H1 (cell line): Measurements from ENCODE around the gene MAP9. TPM values are rescaled to one million over a fixed set of nuclear protein-coding genes. Genes with fewer than 3 reads are reported as not detected.

Experiments
- CTCF ChIA-PET: fragments of 300-600 bp; sonication (Branson Sonifier 250); formaldehyde crosslinking; loops from one replicate; lab custom pipeline; 2021; ENCODE audit not compliant: partially characterized antibody; lab: Charles Lee
- POLR2A ChIA-PET: fragments of 300-600 bp; sonication (Branson Sonifier 250); formaldehyde crosslinking; loops from one replicate; lab custom pipeline; 2021; ENCODE audit warnings: inconsistent platforms; ENCODE audit not compliant: partially characterized antibody; lab: Charles Lee
- DNase-seq, 2 experiments: peaks; one replicate each; pipeline versions ENCODE4 v3.0.0 to v3.0.0-alpha.2; 2010 to 2022; ENCODE audit warnings: low spot score in 2 of 2, low read depth in 1 of 2, mixed read lengths in 1 of 2
- FAIRE-seq: peaks from 2 replicates; lab custom pipeline; 2011; peaks lifted over from hg19 to GRCh38; lab: Jason Lieb, UNC
- H2AFZ ChIP-seq: 2 replicates; pipeline ENCODE4 v1.8.1; 2012; ENCODE audit warnings: low read length, inconsistent platforms
- H2AK5ac ChIP-seq: 2 replicates; pipeline ENCODE4 v1.6.1; 2013; ENCODE audit warnings: low read depth, low read length
- H2BK120ac ChIP-seq: replicated peaks from 2 replicates; pipeline ENCODE3; 2013; ENCODE audit warnings: low read depth, low read length, inconsistent platforms
- H2BK12ac ChIP-seq: 2 replicates; pipeline ENCODE4 v1.6.1; 2013; ENCODE audit warnings: low read depth, low read length
- H2BK15ac ChIP-seq: 2 replicates; pipeline ENCODE4 v1.6.1; 2013; ENCODE audit warnings: low read length
- H2BK20ac ChIP-seq: 2 replicates; pipeline ENCODE4 v1.6.1; 2013; ENCODE audit warnings: low read length
- H2BK5ac ChIP-seq: 2 replicates; pipeline ENCODE4 v1.6.1; 2013; ENCODE audit warnings: low read depth, low read length
- H3K14ac ChIP-seq: 2 replicates; pipeline ENCODE4 v1.6.1; 2013; ENCODE audit warnings: inconsistent platforms; ENCODE audit not compliant: insufficient read length
- H3K18ac ChIP-seq: 2 replicates; pipeline ENCODE4 v1.6.1; 2013; ENCODE audit warnings: low read length; ENCODE audit errors: extremely low read depth
- H3K23ac ChIP-seq: 2 replicates; pipeline ENCODE4 v1.6.1; 2013; ENCODE audit warnings: inconsistent platforms; ENCODE audit not compliant: insufficient read length
- H3K23me2 ChIP-seq: 2 replicates; pipeline ENCODE4 v1.6.1; 2013; ENCODE audit warnings: low read depth, low read length
- H3K27ac ChIP-seq: 2 replicates; pipeline ENCODE4 v1.6.1; 2011; ENCODE audit warnings: low read depth, low read length, inconsistent platforms
- H3K27me3 ChIP-seq, 4 experiments: replicated peaks in 1 of 4; 1 replicate in 1 of 4; 2 replicates in 3 of 4; pipeline versions ENCODE4 v1.6.1 to v1.8.1; 2011 to 2013; ENCODE audit warnings: low read length in 3 of 4, mild to moderate bottlenecking in 3 of 4, inconsistent platforms in 2 of 4, mixed read lengths in 2 of 4, moderate library complexity in 1 of 4; ENCODE audit not compliant: control insufficient read depth in 3 of 4, insufficient read depth in 3 of 4; ENCODE audit errors: extremely low read depth in 1 of 4
- H3K36me3 ChIP-seq, 4 experiments: 2 replicates each; pipeline versions ENCODE4 v1.6.1 to v1.8.1; 2011 to 2013; ENCODE audit warnings: mild to moderate bottlenecking in 4 of 4, low read length in 3 of 4, moderate library complexity in 2 of 4, control low read depth in 1 of 4, inconsistent platforms in 1 of 4; ENCODE audit not compliant: insufficient read depth in 4 of 4, control insufficient read depth in 2 of 4
- H3K4ac ChIP-seq: replicated peaks from 2 replicates; pipeline ENCODE3; 2013; ENCODE audit warnings: low read length, low read depth, mixed read lengths, inconsistent platforms; ENCODE audit not compliant: insufficient read length
- H3K4me1 ChIP-seq, 4 experiments: replicated peaks in 1 of 4; 1 replicate in 1 of 4; 2 replicates in 3 of 4; pipeline versions ENCODE4 v1.6.1 to v1.8.1; 2011 to 2013; ENCODE audit warnings: low read length in 3 of 4, inconsistent platforms in 2 of 4, mixed read lengths in 1 of 4; ENCODE audit not compliant: insufficient read depth in 4 of 4, control insufficient read depth in 3 of 4
- H3K4me2 ChIP-seq, 2 experiments: 2 replicates each; pipeline versions ENCODE4 v1.6.1 to v1.8.1; 2011 to 2013; ENCODE audit warnings: low read depth in 2 of 2, low read length in 2 of 2, control low read depth in 1 of 2, inconsistent platforms in 1 of 2, mild to moderate bottlenecking in 1 of 2; ENCODE audit not compliant: insufficient read depth in 1 of 2
- H3K4me3 ChIP-seq, 4 experiments: fragments of 200-600, 300-600 bp in 1 of 4; sonication (generic), shearing (Covaris generic), sonication (Bioruptor Twin) in 1 of 4; 2 replicates each; pipeline versions ENCODE4 v1.5.1 to v1.8.1; 2011 to 2016; ENCODE audit warnings: low read length in 4 of 4, low read depth in 3 of 4, control low read depth in 2 of 4, inconsistent platforms in 2 of 4, mild to moderate bottlenecking in 2 of 4, mixed read lengths in 1 of 4, moderate library complexity in 1 of 4; ENCODE audit not compliant: insufficient read depth in 2 of 4; ENCODE audit errors: extremely low read depth in 1 of 4
- H3K56ac ChIP-seq: replicated peaks from 2 replicates; pipeline ENCODE3; 2013; ENCODE audit warnings: low read depth, mild to moderate bottlenecking, mixed read lengths, low read length, inconsistent platforms; ENCODE audit not compliant: insufficient read length
- H3K79me1 ChIP-seq: 2 replicates; pipeline ENCODE4 v1.6.1; 2013; ENCODE audit warnings: low read depth, low read length, control low read depth
- H3K79me2 ChIP-seq, 2 experiments: 2 replicates each; pipeline versions ENCODE4 v1.6.1 to v1.8.1; 2012 to 2013; ENCODE audit warnings: low read length in 2 of 2, mild to moderate bottlenecking in 2 of 2, inconsistent platforms in 1 of 2; ENCODE audit not compliant: insufficient read depth in 2 of 2, control insufficient read depth in 1 of 2
- H3K9ac ChIP-seq, 4 experiments: replicated peaks in 1 of 4; 1 replicate in 1 of 4; 2 replicates in 3 of 4; pipeline versions ENCODE4 v1.6.1 to v1.8.1; 2011 to 2013; ENCODE audit warnings: low read depth in 3 of 4, low read length in 3 of 4, control low read depth in 2 of 4, mild to moderate bottlenecking in 2 of 4, moderate library complexity in 2 of 4, inconsistent platforms in 1 of 4; ENCODE audit errors: extremely low read depth in 1 of 4
- H3K9me3 ChIP-seq, 2 experiments: 2 replicates each; pipeline versions ENCODE4 v1.6.1 to v1.8.1; 2012 to 2013; ENCODE audit warnings: mild to moderate bottlenecking in 2 of 2, moderate library complexity in 2 of 2, control low read depth in 1 of 2, inconsistent platforms in 1 of 2, low read depth in 1 of 2, low read length in 1 of 2, mixed read lengths in 1 of 2; ENCODE audit not compliant: insufficient read depth in 2 of 2
- H4K20me1 ChIP-seq, 2 experiments: replicated peaks in 1 of 2; 2 replicates each; pipeline versions ENCODE3 to v1.8.1; 2011 to 2013; ENCODE audit warnings: inconsistent platforms in 2 of 2, low read length in 2 of 2, mild to moderate bottlenecking in 1 of 2; ENCODE audit not compliant: insufficient read depth in 2 of 2, control insufficient read depth in 1 of 2
- H4K5ac ChIP-seq: 2 replicates; pipeline ENCODE4 v1.6.1; 2013; ENCODE audit warnings: low read length, low read depth, mixed read lengths, inconsistent platforms; ENCODE audit not compliant: insufficient read length
- H4K8ac ChIP-seq: 2 replicates; pipeline ENCODE4 v1.8.0; 2013; ENCODE audit warnings: mild to moderate bottlenecking, moderate library complexity, low read length, inconsistent platforms; ENCODE audit not compliant: insufficient read depth; ENCODE audit errors: extremely low read depth
- H4K91ac ChIP-seq: replicated peaks from 2 replicates; pipeline ENCODE3; 2013; ENCODE audit warnings: low read length, mixed read lengths, inconsistent platforms; ENCODE audit not compliant: insufficient read length
- ATF3 ChIP-seq: IDR thresholded peaks from 2 replicates; pipeline ENCODE4 v1.6.1; 2011; ENCODE audit warnings: low read depth, mild to moderate bottlenecking, low read length; ENCODE audit not compliant: insufficient read depth
- CTCF ChIP-seq, 3 experiments: IDR thresholded peaks; 1 replicate in 2 of 3; 2 replicates in 1 of 3; pipeline versions ENCODE4 v1.5.1 to v1.6.1; 2011; ENCODE audit warnings: low read length in 3 of 3, mild to moderate bottlenecking in 3 of 3, inconsistent platforms in 2 of 3, low read depth in 1 of 3, moderate library complexity in 1 of 3; ENCODE audit not compliant: insufficient read depth in 1 of 3; ENCODE audit errors: control extremely low read depth in 1 of 3
- RAD21 ChIP-seq, 2 experiments: IDR thresholded peaks in 1 of 2; conservative IDR thresholded peaks in 1 of 2; 2 replicates each; pipeline ENCODE4 v1.6.1; 2011; ENCODE audit warnings: low read depth in 2 of 2, low read length in 2 of 2, improper control_type of control experiment in 1 of 2, inconsistent platforms in 1 of 2, mild to moderate bottlenecking in 1 of 2, moderate library complexity in 1 of 2
- WGBS, 2 experiments: shearing (Covaris generic) in 1 of 2; methylation state at CpG; one replicate each; pipeline versions ENCODE4 v1.1.6 to v1.1.7; 2013 to 2015; ENCODE audit warnings: low lambda C conversion rate in 2 of 2, mixed read lengths in 2 of 2, inconsistent platforms in 1 of 2, low coverage in 1 of 2, missing lambda C conversion rate in 1 of 2; ENCODE audit not compliant: insufficient replicate concordance in 2 of 2, insufficient coverage in 1 of 2, insufficient read length in 1 of 2; ENCODE audit errors: extremely low coverage in 1 of 2, missing lambda C conversion rate in 1 of 2; 5-methylcytosine and 5-hydroxymethylcytosine counted together
- polyA plus RNA-seq, 7 experiments: library from polyadenylated mRNA; depleted of rRNA in 3 of 7; stranded (reverse) in 5 of 7; unstranded in 2 of 7; fragments of >200 nt in 5 of 7; fragments of 200-250 nt in 2 of 7; gene quantifications; 1 replicate in 5 of 7; 2 replicates in 1 of 7; 4 replicates in 1 of 7; pipeline versions ENCODE4 v1.2.1 to v1.2.3, GENCODE V29; 2011 to 2013; ENCODE audit warnings: missing spikeins in 2 of 7, mixed read lengths in 2 of 7
- total RNA-seq: library from RNA; stranded (reverse); fragmentation: NEBNext Ultra II Directional; extraction: Animal tissue kit (Norgen Biotek cat#: 25700); gene quantifications from 2 replicates; pipeline ENCODE4 v1.2.1, GENCODE V29; 2021

Gene MAP9
- total and polyA plus RNA-seq, 2 of the 8 experiments (the other 6 are each of a cell fraction or from before 2014, with no cell fraction given): 2.1 to 18.9 TPM

- TF ChIP-seq RAD21 (IDR thresholded peaks at IDR 0.05 in 1 of 2, conservative IDR thresholded peaks at IDR 0.05 in 1 of 2; ENCODE audit: low read depth in 2 of 2, low read length in 2 of 2) (peak; percentile 52 to 60), ATF3 (no peak), CTCF (IDR thresholded peaks at IDR 0.05; ENCODE audit: control extremely low read depth in 1 of 3, insufficient read depth in 1 of 3, low read depth in 1 of 3, low read length in 3 of 3) (peak in 2 of 3 experiments; percentile 6 to 21; a peak in 2 of 4 replicates)
- TF ChIP-seq, all 59 proteins: peak for 2
- 60% methylated on average over 4 of the region's 4 CpGs; no CpG with 5 or more reads in 1 of the 2 experiments for WGBS, 2 experiments
- DNase-seq: no peak
Observed at GRCh38 chr4:155403886-155404285, 27.1 kb upstream of the MAP9 start.

More at GRCh38 chr4:155403886-155404285, 27.1 kb upstream of the MAP9 start:
- Histone ChIP-seq H3K9me3 (no peaks in the 10 kb centered on the region), H2BK120ac (no peak overlapping the region), H3K4me2 (no peak overlapping the region), H3K36me3 (no peaks in the 10 kb centered on the region), H3K18ac (no peak overlapping the region), H4K91ac (no peak overlapping the region), H4K5ac (no peak overlapping the region), H3K23me2 (no peaks in the 10 kb centered on the region), H3K56ac (no peak overlapping the region), H2BK20ac (no peak overlapping the region), H2BK15ac (no peak overlapping the region), H4K20me1 (no peaks in the 10 kb centered on the region), H2BK5ac (no peak overlapping the region), H3K4me3 (no peak overlapping the region), H4K8ac (no peak overlapping the region), H3K23ac (no peak overlapping the region), H3K4ac (no peak overlapping the region), H2BK12ac (no peak overlapping the region), H3K9ac (no peak overlapping the region), H2AFZ (no peak overlapping the region), H3K14ac (no peak overlapping the region), H3K79me2 (no peaks in the 10 kb centered on the region), H3K27ac (no peak overlapping the region), H3K79me1 (no peaks in the 10 kb centered on the region), H3K27me3 (0 out of 7 replicates have a peak, but pooled peaks cover 0 to 4% (median 0%) of the 10 kb centered on the region in 4 experiments), H2AK5ac (no peak overlapping the region), H3K4me1 (no peaks in the 10 kb centered on the region)
- CTCF ChIA-PET: interaction anchor here (0.9 to 2.2 kb wide), 5 partner anchors 10 to 384 kb away, joined by 3 to 9 read pairs (median 5); no protein-coding TSS in a partner anchor
- POLR2A ChIA-PET: no interaction called here
- no peak for FAIRE-seq
